Glomerular endothelial cell (primary cell): ENCODE data around the gene AP2A2. TPM values are rescaled to one million over a fixed set of nuclear protein-coding genes. Genes with fewer than 3 reads are reported as not detected.

ENCODE experiments used
- DNase-seq: peaks from one replicate; pipeline ENCODE4 v3.0.0-alpha.2; 2011; ENCODE audit warnings: low read depth, low spot score; ENCODE audit errors: extremely low read depth
- total RNA-seq: library from RNA; depleted of rRNA; stranded (reverse); fragments of >200 nt; gene quantifications from 2 replicates; pipeline ENCODE4 v1.2.3, GENCODE V29; 2015

Gene AP2A2
- total RNA-seq, 1 donor from 2014 or later, result 129 TPM

DNA sequence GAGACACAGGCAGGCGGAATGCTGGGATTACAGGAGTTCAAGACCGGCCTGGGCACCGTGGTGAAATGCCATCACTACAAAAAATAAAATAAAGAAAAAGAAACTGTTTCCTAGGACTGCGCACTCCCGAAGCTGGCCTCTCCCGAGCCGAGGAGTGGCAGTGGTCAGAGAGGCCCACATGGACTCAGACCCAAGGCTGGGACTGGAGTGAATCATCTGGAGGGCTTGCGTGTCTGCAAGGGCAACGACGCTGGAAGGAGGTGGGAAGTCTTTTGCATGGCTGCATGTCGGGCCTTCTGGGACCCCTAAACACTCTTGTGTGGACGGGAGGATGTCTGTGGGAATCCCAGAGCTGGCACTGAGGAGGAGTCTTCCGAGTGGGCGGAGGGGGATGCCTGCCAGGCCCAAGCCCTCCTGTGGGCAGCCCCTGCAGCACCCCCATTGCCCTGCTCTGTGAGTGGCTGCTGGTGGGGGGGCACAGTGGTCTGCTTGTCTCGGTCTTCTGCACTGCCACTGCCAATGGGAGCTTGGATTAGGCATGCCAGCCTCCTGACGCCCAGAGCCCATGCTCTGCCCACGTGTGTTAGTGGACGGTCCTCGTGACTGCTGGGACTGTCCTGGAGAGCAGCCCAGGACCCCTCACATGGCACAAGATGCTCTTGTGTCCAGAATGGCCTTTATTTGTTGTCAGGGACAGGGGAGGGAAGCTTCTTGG, 1.8 kb upstream of the AP2A2 start:
- no peak for DNase-seq

DNA sequence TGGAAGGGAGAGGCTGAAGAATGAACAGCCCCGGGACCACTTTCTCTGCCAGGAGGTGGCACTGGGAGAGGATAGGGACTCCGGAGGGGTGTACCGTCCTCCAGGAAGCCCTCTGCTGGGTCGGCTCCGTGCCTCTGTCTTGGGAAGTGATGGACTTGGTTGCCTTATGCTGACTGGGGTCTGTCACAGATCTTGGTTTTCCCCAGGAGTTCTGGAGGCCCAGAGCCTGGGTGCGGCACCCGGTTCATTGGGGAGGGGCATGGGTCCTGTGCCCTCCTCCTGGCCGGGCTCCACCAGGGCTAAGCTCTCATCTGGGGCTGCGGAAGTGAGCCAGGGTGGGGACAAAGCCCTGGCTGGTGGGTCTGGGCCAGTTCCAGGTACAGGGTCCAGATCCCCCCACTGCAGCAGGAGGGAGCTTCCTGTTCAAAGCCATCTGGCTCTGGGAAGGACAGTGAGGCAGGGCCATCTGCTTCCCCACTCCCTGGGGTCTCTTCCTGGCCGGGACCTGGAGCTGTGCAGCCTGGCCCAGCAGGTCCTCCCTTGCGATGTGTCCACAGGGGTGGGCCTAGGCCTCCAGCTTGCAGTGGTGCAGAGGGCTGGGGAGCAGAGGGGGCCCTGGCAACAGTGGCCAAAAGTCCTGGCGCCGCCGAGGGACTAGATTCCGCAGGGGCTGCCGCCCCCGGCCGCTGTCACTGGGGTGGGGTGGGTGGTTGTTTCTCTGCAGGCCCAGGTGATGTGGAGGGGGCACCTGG, 1.1 kb upstream of the AP2A2 start:
- no peak for DNase-seq

DNA sequence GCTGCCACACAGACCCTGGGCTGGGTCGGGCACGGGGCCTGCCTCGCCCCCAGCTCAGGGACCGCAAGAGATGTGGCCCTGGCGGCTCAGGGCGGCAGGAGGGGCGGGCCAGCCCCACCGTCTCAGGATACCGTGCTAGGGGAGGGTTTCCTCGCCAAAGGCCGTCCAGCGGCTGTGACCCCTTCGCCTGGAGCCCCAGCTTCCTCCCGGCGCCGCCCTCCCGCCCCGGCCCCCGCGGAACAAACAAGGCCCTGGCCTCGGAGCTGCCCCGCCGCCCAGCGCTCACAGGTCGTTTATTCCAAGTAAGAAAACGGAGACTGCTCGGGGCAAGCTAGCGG, 543 bp upstream of the AP2A2 start:
- DNase-seq, result no peak

DNA sequence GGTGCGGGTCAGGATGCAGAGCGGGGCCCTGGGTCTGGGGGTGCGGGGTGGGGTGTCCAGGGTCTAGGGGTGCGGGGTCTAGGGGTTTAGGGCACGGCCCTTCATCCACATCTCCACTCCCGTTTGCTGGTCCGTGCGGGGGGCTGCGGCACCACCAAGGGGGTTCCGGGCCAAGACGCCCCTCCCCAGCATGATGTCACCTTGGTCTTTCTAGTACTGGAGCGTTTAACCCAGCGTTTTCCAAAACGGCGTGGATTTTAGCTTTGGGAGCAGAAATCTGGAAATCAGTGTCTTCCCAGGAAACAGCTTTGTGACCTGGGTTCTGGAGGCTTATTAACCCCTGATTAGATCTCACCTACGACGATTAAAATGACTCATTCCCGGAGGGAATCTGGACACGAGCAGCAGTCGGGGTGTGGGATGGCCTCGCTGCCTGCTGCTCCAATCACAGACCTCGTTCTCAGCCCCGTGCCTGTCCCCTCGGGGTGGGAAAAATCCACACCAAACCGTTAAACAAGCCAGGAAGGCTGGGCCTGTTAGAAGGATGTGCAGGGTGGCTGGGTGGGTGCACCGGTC, 759 bp downstream of the AP2A2 start:
- DNase-seq, result peak; percentile 39

DNA sequence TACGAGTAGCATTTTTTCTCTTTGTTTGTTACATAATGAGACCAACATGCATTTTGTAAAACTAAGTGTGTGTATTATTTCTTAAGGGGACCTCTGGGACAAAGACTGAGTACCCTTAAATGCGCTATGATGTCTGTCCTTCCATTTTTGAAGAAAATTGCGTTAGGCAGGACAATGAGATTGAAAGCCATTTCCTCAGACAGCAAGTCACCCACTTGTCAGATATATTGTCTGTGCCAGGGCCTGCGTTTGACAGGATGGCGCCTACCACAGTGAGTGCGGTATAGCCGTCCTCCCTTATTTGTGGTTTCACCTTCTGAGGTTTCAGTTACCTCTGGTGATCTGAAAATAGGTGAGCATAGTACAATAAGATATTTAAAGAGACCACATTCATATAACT, 2.2 kb downstream of the AP2A2 start:
- DNase-seq, result no peak

DNA sequence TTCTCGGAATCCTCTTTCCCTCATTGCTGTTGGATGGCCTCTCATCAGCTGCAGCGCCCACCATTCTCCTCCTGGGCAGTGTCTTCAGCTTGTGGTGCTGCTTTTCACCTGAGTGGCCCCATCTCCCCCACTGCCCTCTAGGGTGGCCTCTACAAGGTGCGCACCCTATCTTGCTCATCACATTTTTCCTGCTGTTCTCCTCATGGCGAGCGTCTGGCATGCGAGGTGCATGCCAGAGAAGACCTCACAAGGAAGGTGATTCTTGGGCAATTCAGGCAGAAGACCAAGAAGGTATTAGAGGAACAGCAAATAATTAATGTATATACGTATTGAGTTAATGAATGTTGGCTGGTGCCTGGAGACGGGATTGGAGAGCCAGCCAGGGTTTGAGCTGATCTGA, 3.1 kb downstream of the AP2A2 start:
- no peak for DNase-seq

DNA sequence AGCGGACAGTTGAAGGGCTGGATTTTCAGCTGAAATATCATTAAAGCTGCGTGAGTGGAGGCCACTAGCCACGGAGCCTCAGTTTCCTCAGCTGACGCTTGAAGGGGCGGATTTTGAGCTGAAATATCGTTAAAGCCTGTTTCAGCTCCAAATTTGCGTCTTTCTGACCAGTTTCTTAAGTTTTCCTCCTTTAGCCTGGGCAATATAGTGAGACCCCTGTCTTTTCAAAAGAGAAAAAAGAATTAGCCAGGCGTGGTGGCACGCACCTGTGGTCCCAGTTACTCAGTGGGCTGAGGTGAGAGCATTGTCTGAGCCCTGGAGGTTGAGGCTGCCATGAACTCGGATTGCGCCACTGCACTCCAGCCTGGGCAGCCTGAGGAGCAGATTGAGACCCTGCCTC, 3.7 kb downstream of the AP2A2 start:
- DNase-seq, result no peak

DNA sequence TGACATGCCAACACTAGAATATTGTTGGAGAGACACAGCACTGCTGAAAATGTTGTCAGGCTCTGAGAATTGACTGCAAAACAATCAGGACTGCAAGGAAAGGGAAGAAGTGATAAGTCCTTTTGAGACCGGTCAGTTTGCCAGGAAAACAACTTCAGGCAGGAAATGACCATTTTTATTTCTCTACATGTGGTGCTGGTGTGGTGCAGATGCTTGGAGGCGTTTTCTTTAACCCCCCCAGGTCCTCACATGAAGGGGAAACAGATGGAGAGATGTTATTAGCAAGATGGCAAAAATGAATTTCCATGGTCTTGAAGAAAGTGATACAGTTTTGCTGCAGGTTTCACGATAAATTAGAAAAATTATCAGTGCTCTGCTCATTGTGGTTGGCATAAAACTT, 5.7 kb downstream of the AP2A2 start:
- DNase-seq, result peak; percentile 78

DNA sequence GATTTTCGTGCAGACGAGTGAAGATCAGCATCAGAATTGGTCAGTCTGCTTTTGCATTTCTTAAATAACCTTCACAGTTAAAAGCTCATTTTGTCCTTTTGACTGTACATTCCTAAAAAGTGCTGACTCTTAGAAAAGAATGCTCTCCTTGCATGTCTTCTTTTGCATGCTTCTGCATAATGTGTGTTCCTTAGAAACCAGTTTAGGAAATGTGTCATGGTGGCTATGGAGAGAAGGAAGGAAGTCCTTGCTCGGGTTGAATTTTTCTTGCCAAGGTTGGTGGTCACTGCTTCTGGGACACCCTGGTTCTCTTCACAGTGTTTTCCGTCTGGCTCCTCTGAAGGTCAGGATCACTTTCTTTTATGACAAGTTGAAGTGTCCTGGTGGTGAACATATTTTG, 6.8 kb downstream of the AP2A2 start:
- peak; percentile 45 for DNase-seq

DNA sequence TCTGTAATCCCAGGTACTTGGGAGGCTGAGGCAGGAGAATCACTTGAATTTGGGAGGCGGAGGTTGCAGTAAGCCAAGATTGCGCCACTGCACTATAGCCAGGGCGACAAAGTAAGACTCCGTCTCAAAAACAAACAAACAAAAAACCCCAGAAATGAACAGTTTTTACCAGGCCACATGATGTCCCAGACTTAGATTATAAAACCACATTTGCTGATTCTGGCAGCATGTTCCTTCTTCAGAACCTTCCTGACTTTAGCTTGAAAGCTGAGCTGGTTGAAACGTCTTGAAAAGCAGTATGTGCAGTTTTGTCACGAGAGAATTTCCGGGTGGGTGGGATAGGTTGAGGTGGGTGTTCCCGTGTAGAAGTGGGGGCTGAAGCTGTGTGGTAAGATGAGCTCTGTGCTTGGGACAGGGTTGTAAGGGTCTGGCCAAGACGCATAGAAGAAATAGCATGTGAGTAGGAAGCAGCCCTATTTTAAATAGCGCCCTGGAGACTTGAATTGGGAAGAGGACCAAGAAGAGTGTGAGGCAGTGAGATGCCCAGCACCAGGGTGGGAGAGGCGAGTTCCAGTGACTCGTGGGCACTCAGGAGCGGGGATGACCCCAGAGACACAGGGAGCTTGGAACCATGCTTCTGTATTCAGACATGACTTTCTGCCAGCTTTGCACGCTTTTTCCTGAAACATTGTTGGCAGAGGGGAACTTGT, 7.6 kb downstream of the AP2A2 start:
- no peak for DNase-seq

DNA sequence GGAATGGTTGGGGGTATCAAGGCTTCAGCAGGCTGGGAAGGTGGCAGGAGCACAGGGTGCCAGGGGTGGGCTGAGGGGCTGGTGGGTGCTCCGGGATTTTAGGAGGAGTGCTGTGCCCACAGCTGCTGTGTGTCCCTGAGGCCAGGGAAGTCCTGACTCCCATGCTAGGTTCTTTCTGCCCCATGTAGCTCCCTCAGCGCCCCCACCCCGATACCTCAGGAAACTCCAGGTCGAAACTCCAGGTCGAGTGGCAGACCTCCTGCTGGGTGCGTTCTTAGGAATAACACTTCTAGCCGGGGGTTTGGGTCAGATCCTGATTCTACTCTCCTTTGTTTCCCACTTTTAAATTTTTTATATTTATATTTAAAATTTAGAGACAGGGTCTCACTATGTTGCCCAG, 8.3 kb downstream of the AP2A2 start:
- no peak for DNase-seq

DNA sequence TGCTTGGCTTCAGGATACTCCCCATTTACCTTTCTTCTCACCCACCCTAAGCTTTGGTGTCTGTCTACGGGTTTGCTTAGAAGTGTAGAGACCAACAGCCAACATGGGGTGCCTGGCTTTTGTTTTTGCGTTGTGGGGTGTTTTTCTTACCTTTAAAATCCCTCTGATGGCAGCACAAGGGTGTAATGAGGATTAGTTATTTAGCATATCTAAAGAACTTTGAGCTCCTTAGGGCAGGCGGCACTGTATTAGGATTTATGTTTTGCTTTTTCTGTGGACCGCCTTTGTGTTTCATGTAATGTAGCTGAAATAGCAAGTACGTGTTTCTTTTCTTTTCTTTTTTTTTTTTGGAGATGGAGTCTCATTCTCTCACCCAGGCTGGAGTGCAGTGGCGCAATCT, 8.9 kb downstream of the AP2A2 start:
- no peak for DNase-seq

DNA sequence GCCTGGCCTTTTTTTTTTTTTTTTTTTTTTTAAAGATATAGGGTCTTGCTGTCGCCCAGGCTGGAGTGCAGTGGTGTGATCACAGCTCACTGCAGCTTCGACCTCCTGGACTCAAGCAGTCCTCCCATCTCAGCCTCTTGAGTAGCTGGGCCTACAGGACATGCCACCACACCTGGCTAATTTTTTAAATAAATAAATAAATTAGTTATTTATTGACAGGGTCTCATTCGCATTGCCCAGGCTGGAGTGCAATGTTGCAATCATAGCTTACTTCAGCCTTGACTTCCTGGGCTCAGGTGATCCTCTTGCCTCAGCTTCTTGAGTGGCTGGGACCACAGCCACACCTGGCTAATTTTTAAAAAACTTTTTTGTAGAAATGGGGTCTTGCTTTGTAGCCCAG, 10.5 kb downstream of the AP2A2 start:
- no peak for DNase-seq

DNA sequence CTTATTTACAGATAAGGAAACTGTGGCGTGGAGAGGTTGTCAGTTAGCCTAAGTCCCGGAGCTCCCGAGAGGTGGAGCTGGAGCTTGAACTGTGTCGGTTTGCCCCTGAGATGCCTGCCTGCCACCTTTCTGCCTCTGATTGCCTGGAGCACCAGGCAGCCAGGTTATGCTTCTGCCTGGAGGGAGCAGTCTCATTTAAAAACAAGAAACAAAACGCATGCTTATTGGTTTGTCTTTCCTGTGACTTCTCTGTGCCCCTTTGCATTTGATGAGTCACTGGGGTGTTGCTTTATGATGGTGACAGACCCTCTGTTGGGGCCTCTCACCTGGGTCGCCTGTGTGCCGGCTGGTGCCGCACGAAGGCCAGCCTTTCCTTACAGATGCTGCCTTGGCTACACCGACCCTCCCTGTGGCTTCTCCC, 12.2 kb downstream of the AP2A2 start:
- DNase-seq, result no peak

DNA sequence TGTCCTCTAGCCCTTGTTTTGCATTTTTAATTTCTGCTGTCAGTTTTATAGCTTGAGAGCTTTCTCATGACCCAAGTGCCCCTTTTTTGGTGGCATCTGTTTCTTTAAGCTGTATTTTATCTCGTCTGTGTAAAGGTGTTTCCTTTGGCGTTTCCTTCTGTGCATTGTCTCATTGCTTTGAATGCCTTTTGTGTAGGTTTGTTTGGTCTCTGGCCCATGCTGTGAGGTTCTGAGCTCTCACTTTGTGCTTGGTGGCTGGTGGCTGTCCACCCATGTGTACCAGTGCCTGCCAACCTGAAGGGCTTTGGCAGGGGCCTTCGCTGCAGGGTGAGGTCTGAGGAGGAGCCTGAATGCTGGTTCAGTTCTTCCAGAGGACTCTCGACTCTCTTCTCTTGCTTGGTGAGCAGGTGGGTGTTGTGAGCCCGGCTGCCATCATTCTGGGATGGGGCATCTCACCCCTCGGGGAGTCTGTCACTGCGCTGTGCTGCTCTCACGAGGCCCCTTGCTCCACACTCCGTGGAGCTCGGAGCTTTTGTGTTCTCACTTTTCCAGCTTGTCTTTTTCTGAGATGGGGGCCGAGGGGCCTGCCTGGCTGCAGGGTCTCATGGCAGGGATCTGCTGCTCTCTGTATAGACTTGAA, 14.9 kb downstream of the AP2A2 start:
- peak; percentile 48 for DNase-seq

DNA sequence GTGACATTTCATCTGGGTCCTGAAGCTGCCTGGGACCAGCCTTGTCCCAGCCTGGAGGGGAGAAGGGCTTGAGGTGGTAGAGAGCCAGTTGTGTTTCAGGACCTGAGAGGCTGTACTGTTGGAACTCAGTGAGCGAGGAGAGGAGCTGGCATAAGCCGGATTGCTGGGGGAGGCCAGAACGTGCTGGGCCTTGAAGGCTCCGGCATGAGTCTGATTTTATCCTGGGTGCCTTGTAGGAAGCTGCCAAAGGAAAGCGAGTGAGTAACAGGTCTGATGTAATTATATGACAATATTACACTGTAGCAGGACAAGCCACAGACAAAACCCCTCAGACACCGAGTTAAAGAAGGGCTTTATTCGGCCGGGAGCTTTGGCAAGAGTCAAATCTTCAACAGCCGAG, 17.2 kb downstream of the AP2A2 start:
- DNase-seq, result no peak

DNA sequence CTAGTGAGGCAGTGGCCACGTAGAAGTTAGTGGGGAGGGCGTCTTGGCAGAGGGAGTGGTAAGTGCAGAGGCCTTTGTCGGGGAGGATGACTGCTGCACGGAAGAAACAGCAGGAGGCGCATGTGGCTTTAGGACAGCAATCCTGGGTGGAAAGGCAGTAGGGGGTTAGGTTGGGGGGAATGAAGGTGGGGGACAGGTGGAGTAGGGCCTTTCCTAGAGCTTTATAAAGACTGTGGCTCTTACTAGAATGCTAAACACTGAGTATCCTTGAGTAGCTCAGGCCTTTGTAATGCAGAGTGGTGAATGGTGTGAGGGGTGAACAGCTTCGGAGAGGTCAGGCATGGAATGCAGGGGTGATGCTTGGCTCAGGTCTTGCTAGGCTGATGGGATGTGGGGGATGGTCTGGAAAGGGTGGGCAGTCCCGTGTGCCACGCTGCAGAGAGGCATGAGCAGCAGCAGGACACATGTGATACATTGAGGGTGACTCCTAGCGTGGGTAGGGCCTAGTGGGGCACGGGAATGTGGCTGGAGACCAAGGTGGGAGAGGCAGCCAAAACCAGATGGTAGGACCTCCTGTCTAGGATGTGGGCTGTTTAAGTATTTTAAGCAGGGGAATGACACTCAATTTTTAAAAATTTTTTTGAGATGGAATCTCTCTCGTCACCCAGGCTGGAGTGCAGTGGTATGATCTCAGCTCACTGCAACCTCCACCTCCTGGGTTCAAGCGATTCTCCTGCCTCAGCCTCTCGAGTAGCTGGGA, 19.2 kb downstream of the AP2A2 start:
- DNase-seq, result no peak

DNA sequence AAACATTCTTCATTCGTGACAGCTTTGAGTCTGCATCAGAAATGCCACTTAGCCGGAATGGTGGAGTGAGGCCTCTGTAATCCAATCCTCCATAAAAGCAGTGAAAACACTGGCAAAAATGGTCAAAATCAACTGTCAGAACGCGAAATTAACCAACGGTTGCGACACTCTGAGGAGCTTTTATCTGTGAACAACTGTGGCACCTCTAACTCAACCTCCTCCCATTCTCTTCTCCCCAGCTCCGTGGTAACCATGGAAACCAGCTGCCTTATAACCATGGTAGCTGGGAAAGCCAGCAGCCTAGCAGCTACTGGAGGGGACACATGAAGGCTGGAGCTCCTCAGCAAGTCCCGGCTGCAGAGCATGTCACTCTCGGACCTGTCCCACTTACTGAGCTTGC, 20.3 kb downstream of the AP2A2 start:
- DNase-seq, result no peak

DNA sequence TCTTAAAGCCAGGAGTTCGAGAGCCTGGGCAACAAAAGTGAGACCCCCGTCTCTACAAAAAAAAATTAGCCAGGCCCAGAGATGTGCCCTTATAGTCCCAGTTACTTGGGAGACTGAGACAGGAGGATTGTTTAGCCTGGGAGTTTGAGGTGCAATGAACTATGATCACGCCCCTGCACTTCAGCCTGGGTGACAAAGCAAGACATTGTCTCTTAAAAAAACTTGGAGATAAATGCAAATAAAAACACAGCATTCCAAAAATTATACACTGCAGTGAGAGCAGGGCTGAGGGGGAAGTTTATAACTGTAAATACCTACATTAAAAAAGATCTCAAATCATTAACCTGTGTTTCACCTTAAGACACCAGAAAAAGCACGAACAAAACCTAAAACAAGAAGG, 22.1 kb downstream of the AP2A2 start:
- no peak for DNase-seq

DNA sequence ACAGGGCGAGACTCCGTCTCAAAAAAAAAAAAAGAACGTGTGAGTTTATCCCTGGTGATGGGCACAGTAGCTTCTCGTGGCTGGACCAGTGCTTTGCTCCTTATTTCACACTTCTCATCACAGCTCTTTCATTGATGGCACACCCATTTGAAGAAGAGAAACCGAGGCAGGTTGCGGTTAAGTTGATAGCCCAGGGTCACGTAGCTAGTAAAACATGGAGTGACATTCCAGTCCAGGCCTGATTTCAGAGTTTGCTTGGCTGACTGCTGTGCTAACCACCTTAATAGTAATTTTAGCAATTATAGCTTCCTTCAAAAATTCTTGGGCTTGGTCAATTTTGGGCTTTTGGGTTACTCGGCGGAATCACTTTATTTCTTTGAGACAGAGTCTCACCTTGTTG, 25.8 kb downstream of the AP2A2 start:
- no peak for DNase-seq
